NCI-H2196 treated with DMSO at 0.1 percent for 48 hours (cell line): ENCODE results near the gene APOA5.
"Not testable (repeated sequence)": the region's sequence is repeated elsewhere in the genome, so short reads cannot be mapped to it uniquely, and the experiment has no call there.

Source experiments
- DNase-seq: peaks from one replicate; lab custom pipeline; 2025; ENCODE audit not compliant: unreplicated experiment; lab: John Stamatoyannopoulos, UW

The APOA5 gene

GRCh38 chr11:116776522-116776984 is 15.1 kb downstream of the APOA5 start:
- no peak for DNase-seq

- DNase-seq = no peak
These were observed 15.7 kb downstream of the APOA5 start for GRCh38 chr11:116775975-116776374.

- no peak for DNase-seq
These were observed 17.0 kb downstream of the APOA5 start for GRCh38 chr11:116774661-116775060.

- DNase-seq = peak; percentile 69
These were observed 18.2 kb downstream of the APOA5 start for GRCh38 chr11:116773203-116774097.

GRCh38 chr11:116772443-116773202 is 19.1 kb downstream of the APOA5 start, which contains the start of gene BUD13:
TSS of gene BUD13 (minus strand) at chr11:116772987. CDS start at chr11:116772964, 23 bp downstream.
- peak; percentile 69 for DNase-seq

- DNase-seq = no peak
These were observed 19.7 kb downstream of the APOA5 start for GRCh38 chr11:116771935-116772334.

GRCh38 chr11:116762132-116762531 is 29.5 kb downstream of the APOA5 start:
- DNase-seq = no peak

- DNase-seq = not testable (repeated sequence)
These were observed 35.6 kb downstream of the APOA5 start for GRCh38 chr11:116756044-116756443.

- no peak for DNase-seq
These were observed 41.5 kb downstream of the APOA5 start for GRCh38 chr11:116750070-116750718.

- no peak for DNase-seq
These were observed 49.6 kb downstream of the APOA5 start for GRCh38 chr11:116742104-116742503.

GRCh38 chr11:116740741-116741140 is 50.9 kb downstream of the APOA5 start:
- DNase-seq = no peak
